ENCODE results near the gene GAB3. TPM values are rescaled to one million over a fixed set of nuclear protein-coding genes. Genes with fewer than 3 reads are reported as not detected.

Gene GAB3
- polyA plus RNA-seq, 1 of the 3 experiments (the other 2 are of a cell fraction): 4.5 TPM

GRCh38 chrX:154758696-154759095 lies 7.8 kb upstream of the GAB3 start:
- CTCF ChIA-PET: interaction anchor here (1.6 kb wide), 1 partner anchor 10 kb away, joined by 5 read pairs; no protein-coding TSS in a partner anchor
- H3F3A ChIP-seq (replicated peaks; ENCODE audit: insufficient read depth): no peaks in the 10 kb centered on the region
- no peak overlapping the region for H3K9ac ChIP-seq
- 46% methylated on average over 4 of the region's 4 CpGs for WGBS (ENCODE audit: low lambda C conversion rate)
- no peaks in the 10 kb centered on the region for H3K27me3 ChIP-seq (ENCODE audit: insufficient read depth)
- no peak overlapping the region for H2AFZ ChIP-seq (ENCODE audit: low read depth)
- POLR2A ChIA-PET: no interaction called here
- H3K27ac ChIP-seq (ENCODE audit: low read depth in 2 of 2, low read length in 1 of 2): no peak overlapping the region
- no peaks in the 10 kb centered on the region for H3K9me2 ChIP-seq
- H3K4me1 ChIP-seq (ENCODE audit: control insufficient read depth in 1 of 2, insufficient read depth in 2 of 2, low read depth in 1 of 2, low read length in 1 of 2): peaks cover 0 to 9% of the 10 kb centered on the region in 2 experiments; a peak in 2 of 4 replicates
- H3K79me2 ChIP-seq (ENCODE audit: insufficient read depth): peaks cover 8% of the 10 kb centered on the region
- no peak overlapping the region for H3K4me3 ChIP-seq (ENCODE audit: low read depth in 2 of 2, low read length in 1 of 2)
- H3K9me3 ChIP-seq: no peaks in the 10 kb centered on the region
- no peaks in the 10 kb centered on the region for H3K36me3 ChIP-seq (replicated peaks in 1 of 2; ENCODE audit: control insufficient read depth in 1 of 2, insufficient read depth in 2 of 2, low read length in 1 of 2)
- no peaks in the 10 kb centered on the region for H4K20me1 ChIP-seq (ENCODE audit: insufficient read depth)
- no peak for TF ChIP-seq NFIC (IDR thresholded peaks at IDR 0.05; ENCODE audit: borderline replicate concordance)
- no peak for TF ChIP-seq RCOR1 (IDR thresholded peaks at IDR 0.05; ENCODE audit: low read length)
- no peak for TF ChIP-seq POLR2AphosphoS5 (IDR thresholded peaks at IDR 0.05; ENCODE audit: low read depth, low read length)
- no peak for TF ChIP-seq RXRA (IDR thresholded peaks at IDR 0.05; ENCODE audit: borderline replicate concordance, low read depth)
- no peak for TF ChIP-seq MEF2A (IDR thresholded peaks at IDR 0.05; ENCODE audit: borderline replicate concordance, low read depth)
- TF ChIP-seq, protein P1, sequence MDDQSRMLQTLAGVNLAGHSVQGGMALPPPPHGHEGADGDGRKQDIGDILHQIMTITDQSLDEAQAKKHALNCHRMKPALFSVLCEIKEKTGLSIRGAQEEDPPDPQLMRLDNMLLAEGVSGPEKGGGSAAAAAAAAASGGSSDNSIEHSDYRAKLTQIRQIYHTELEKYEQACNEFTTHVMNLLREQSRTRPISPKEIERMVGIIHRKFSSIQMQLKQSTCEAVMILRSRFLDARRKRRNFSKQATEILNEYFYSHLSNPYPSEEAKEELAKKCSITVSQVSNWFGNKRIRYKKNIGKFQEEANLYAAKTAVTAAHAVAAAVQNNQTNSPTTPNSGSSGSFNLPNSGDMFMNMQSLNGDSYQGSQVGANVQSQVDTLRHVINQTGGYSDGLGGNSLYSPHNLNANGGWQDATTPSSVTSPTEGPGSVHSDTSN (IDR thresholded peaks at IDR 0.05): no peak
- DNase-seq: no peak
- H3K4me2 ChIP-seq: no peak overlapping the region

DNA sequence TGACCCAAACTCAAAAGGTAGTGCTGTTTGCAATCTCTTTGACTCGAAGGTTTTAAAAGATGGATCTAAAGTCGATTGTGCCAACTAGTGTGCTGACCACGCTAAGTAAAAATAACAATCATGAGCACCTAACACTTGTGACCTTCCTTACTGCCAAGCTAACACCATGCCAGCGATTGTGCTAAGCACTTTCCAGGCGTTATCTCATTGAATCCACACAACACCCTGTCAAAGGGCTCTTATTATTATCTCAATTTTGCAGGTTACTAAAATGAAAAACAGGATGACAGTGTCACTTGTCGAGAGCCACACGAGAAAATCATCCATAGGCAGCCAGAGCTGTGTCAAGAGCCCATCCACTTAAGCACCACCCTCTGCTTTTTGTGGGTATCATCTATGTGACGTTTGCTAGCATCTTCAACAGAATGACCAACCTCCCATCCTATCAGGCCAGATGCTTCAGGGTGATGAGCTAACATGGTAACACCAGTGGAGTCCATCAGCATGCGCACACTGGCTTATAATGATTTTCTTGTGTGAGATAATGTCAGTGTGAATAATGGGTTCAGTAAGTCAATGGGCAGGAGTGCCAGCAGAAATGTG lies 893 bp upstream of the GAB3 start:
- POLR2A ChIA-PET: interaction anchor here (0.7 kb wide), 1 partner anchor 11 kb away, joined by 3 read pairs; the partner anchor contains the start of gene DKC1
- Histone ChIP-seq H3K9me3 (no peaks in the 10 kb centered on the region), H3K4me1 (ENCODE audit: control insufficient read depth in 1 of 2, insufficient read depth in 2 of 2, low read depth in 1 of 2, low read length in 1 of 2) (peaks cover 0 to 2% of the 10 kb centered on the region in 2 experiments; a peak in 1 of 4 replicates), H3K9me2 (no peaks in the 10 kb centered on the region), H3K36me3 (replicated peaks in 1 of 2; ENCODE audit: control insufficient read depth in 1 of 2, insufficient read depth in 2 of 2, low read length in 1 of 2) (no peaks in the 10 kb centered on the region), H3K27me3 (ENCODE audit: insufficient read depth) (peaks cover 13% of the 10 kb centered on the region; the same call in 1 of the 2 replicates), H3K27ac (ENCODE audit: low read depth in 2 of 2, low read length in 1 of 2) (no peak overlapping the region), H4K20me1 (ENCODE audit: insufficient read depth) (no peaks in the 10 kb centered on the region), H2AFZ (ENCODE audit: low read depth) (no peak overlapping the region; the same call in 1 of the 2 replicates), H3F3A (replicated peaks; ENCODE audit: insufficient read depth) (no peaks in the 10 kb centered on the region), H3K79me2 (ENCODE audit: insufficient read depth) (no peaks in the 10 kb centered on the region), H3K4me3 (ENCODE audit: low read depth in 2 of 2, low read length in 1 of 2) (no peak overlapping the region), H3K4me2 (no peak overlapping the region), H3K9ac (no peak overlapping the region)
- DNase-seq: no peak
- CTCF ChIA-PET: interaction anchor here (1.2 to 1.4 kb wide), 2 partner anchors 11 to 12 kb away, joined by 3 to 4 read pairs; partner anchors contain the start of gene DKC1
- WGBS (ENCODE audit: low lambda C conversion rate): 29% methylated on average over 9 of the region's 9 CpGs
- TF ChIP-seq IRF3 (IDR thresholded peaks at IDR 0.05; ENCODE audit: low read depth, low read length) (no peak), GABPA (IDR thresholded peaks at IDR 0.05; ENCODE audit: low read depth) (no peak), EZH2phosphoT487 (IDR thresholded peaks at IDR 0.05; ENCODE audit: borderline replicate concordance, low read depth) (no peak), NFIC (IDR thresholded peaks at IDR 0.05; ENCODE audit: borderline replicate concordance) (no peak), RAD21 (IDR thresholded peaks at IDR 0.05; ENCODE audit: low read length) (no peak)
- TF ChIP-seq, protein P2, sequence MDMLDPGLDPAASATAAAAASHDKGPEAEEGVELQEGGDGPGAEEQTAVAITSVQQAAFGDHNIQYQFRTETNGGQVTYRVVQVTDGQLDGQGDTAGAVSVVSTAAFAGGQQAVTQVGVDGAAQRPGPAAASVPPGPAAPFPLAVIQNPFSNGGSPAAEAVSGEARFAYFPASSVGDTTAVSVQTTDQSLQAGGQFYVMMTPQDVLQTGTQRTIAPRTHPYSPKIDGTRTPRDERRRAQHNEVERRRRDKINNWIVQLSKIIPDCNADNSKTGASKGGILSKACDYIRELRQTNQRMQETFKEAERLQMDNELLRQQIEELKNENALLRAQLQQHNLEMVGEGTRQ (IDR thresholded peaks at IDR 0.05; ENCODE audit: borderline replicate concordance, low read depth, low read length): no peak

Data from SK-N-SH (cell line).